ENCODE measurements around the gene ATG4C.

DNA sequence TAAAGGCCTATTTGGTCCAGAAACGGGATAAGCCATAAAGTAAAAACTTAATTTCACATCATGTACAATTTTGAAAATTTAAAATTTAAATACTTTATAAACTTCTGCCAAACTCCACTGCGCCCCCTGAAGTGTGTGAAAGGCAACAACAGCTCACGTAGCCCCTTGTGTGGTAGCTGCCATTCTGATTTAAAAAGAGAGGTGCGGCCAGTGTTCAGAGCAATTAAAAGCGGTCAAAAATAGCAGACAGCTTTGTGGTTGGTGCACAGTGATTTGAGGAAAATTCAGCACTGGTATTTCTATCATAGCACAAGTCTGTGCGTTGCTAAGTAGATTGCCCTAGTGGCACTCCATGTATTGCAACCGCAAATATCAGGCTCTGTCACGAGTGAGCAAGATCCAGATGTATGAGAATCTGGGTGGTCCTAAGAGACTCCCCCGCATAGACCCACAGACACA lies 122.5 kb downstream of the ATG4C start:
- TF ChIP-seq, protein P1, sequence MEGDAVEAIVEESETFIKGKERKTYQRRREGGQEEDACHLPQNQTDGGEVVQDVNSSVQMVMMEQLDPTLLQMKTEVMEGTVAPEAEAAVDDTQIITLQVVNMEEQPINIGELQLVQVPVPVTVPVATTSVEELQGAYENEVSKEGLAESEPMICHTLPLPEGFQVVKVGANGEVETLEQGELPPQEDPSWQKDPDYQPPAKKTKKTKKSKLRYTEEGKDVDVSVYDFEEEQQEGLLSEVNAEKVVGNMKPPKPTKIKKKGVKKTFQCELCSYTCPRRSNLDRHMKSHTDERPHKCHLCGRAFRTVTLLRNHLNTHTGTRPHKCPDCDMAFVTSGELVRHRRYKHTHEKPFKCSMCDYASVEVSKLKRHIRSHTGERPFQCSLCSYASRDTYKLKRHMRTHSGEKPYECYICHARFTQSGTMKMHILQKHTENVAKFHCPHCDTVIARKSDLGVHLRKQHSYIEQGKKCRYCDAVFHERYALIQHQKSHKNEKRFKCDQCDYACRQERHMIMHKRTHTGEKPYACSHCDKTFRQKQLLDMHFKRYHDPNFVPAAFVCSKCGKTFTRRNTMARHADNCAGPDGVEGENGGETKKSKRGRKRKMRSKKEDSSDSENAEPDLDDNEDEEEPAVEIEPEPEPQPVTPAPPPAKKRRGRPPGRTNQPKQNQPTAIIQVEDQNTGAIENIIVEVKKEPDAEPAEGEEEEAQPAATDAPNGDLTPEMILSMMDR (IDR thresholded peaks at IDR 0.05 in 4 of 5, conservative IDR thresholded peaks at IDR 0.05 in 1 of 5), result no peak
- TF ChIP-seq POLR2A (IDR thresholded peaks at IDR 0.05), result no peak

Data from gastrocnemius medialis (tissue), 4 donors.